Activated T-cell treated with anti-CD3 and anti-CD28 coated beads, Interleukin-2, amount 50 U/mL, for 24 hours (primary cell): Measurements from ENCODE around the gene DUS2.

Experiments
- DNase-seq: peaks from one replicate; pipeline ENCODE4 v3.0.0-alpha.2; 2020
- H3K27ac Mint-ChIP-seq: 2 replicates; pipeline ENCODE4 v1.8.0; 2020; ENCODE audit warnings: mild to moderate bottlenecking, mixed read lengths
- H3K27me3 Mint-ChIP-seq: 2 replicates; pipeline ENCODE4 v1.8.0; 2020; ENCODE audit warnings: mixed read lengths
- H3K36me3 Mint-ChIP-seq: 2 replicates; pipeline ENCODE4 v1.8.0; 2020; ENCODE audit warnings: low read depth, mixed read lengths
- H3K4me1 Mint-ChIP-seq: 2 replicates; pipeline ENCODE4 v1.8.0; 2020; ENCODE audit warnings: low read depth, mixed read lengths
- H3K4me3 Mint-ChIP-seq: 2 replicates; pipeline ENCODE4 v1.8.0; 2020; ENCODE audit warnings: mild to moderate bottlenecking, moderate library complexity, mixed read lengths
- H3K9me3 Mint-ChIP-seq: 2 replicates; pipeline ENCODE4 v1.8.0; 2020; ENCODE audit warnings: mixed read lengths

DUS2 gene

DNA sequence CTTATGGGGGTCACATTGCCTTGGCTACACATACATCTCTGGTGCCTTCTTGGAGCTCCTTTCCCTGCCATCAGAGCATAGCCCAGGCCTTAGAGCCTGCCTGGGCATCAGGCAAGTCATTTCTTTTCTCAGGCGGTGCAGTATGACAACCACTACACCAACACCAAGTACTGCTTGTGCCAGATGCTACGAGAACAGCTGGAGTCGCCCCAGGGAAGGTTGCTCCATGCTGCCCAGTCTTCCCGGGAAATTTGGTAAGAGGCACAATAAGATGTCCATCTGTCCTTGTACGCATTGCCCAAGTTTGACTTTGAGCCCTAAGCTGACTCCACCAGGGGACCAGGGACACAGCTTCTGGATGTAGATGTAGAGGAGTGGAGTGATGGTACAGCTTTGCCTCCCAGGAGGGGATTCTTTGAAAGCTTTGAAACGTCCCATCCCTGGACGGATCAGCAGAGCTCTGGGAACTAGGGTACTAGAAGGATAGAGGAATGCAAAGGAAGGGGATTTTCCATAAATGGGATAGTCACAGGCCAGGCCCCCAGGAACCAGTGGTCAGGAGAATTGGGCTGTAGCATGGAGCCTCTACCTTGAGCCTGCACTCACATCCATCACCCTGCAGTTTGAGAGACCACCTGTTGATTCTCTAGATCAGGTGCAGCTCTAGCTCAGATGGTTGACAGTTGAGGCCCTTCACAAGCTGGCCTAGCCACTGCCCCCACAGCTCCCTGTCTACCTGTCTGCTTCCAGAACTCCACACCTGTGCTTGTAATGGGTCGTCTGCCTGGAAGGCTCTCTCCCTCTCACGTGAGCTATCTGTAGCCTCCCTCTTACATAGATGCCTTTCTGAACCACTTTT, 51.0 kb downstream of the DUS2 start:
- H3K9me3 Mint-ChIP-seq, result no peaks in the 10 kb centered on the region
- H3K4me1 Mint-ChIP-seq, result peaks cover 83% of the 10 kb centered on the region
- peaks cover 93% of the 10 kb centered on the region for H3K36me3 Mint-ChIP-seq
- peak overlapping the region; percentile 85 for H3K27ac Mint-ChIP-seq
- no peak for DNase-seq
- H3K27me3 Mint-ChIP-seq, result no peaks in the 10 kb centered on the region
- no peak overlapping the region for H3K4me3 Mint-ChIP-seq

DNA sequence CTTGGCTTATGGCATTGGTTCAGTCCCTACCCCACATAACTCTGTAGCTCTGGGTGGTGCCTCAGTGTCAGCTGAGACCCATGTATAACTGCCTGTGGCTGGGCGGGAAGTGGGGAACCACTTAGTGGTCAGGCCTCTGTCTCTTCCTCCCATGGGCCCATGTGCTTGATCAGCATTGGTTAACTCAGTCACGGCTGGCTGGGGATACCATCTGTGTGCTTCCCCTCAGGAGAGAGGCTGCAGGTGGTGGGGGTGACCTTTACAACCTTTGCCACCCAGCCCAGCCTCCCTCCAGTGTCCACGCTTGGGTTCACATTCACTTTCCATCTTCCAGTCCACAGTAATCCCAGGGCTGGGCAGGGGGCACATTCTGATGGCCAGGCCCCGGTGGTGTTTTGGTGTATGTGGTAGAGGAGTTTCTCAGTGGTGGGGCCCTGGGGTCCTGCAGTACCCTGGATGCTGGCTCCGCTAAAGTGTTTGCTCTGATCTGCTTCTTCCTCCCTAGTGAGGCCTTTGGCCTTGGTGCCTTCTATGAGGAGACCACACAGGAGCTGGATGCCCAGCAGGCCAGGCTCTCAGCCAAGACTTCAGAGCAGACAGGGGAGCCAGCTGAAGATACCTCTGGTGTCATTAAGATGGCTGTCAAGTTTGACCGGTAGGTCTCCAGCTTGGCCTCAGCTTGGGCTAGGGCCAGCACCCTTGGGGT, 51.9 kb downstream of the DUS2 start:
- no peak overlapping the region for H3K4me3 Mint-ChIP-seq
- peak; percentile 60 for DNase-seq
- peak overlapping the region; percentile 85 for H3K27ac Mint-ChIP-seq
- peaks cover 93% of the 10 kb centered on the region for H3K36me3 Mint-ChIP-seq
- no peaks in the 10 kb centered on the region for H3K9me3 Mint-ChIP-seq
- H3K4me1 Mint-ChIP-seq, result peaks cover 83% of the 10 kb centered on the region
- H3K27me3 Mint-ChIP-seq, result no peaks in the 10 kb centered on the region

DNA sequence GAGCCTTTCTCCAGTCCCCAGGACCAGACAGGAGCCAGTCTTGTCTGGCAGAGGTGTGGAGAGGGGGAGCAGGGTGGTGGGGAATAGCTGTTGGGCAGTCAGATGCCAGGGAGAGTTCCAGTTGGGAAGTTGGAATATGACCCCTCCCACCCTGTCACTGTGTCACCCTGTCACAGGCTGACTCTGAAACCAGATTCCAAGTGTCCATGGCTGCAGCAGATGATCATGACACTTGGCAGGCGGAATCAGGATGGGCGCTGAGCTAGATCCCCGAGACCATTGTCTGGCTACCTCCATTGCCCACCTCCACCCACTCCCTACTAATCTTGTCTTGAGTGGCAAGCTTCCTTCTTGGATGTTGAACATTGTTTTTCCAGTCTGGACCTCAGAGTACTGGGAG, 52.9 kb downstream of the DUS2 start:
- Mint-ChIP-seq H3K4me3 (no peak overlapping the region), H3K36me3 (peaks cover 86% of the 10 kb centered on the region)

DNA sequence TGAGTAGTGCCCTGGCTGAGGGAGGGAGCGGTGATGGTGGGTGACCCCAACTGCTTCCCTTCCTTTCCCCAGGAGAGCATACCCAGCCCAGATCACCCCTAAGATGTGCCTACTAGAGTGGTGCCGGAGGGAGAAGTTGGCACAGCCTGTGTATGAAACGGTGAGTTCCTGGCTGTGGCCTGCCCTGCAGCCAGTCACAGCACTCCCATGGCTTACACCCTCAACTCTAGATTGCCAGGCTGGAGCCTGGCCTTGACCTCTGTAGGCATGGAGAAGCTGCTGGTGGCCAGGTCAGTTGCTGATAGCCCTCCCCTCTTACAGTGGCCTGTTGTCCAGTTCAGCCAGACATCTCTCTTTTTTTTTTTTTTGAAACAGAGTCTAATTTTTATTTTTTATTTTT, 53.5 kb downstream of the DUS2 start:
- peaks cover 85% of the 10 kb centered on the region for H3K36me3 Mint-ChIP-seq

More for the DNA sequence above, 52.9 kb downstream of the DUS2 start:
- H3K9me3 Mint-ChIP-seq, result no peaks in the 10 kb centered on the region
- no peak for DNase-seq
- H3K27ac Mint-ChIP-seq, result peak overlapping the region; percentile 71
- peaks cover 82% of the 10 kb centered on the region for H3K4me1 Mint-ChIP-seq
- no peaks in the 10 kb centered on the region for H3K27me3 Mint-ChIP-seq

DNA sequence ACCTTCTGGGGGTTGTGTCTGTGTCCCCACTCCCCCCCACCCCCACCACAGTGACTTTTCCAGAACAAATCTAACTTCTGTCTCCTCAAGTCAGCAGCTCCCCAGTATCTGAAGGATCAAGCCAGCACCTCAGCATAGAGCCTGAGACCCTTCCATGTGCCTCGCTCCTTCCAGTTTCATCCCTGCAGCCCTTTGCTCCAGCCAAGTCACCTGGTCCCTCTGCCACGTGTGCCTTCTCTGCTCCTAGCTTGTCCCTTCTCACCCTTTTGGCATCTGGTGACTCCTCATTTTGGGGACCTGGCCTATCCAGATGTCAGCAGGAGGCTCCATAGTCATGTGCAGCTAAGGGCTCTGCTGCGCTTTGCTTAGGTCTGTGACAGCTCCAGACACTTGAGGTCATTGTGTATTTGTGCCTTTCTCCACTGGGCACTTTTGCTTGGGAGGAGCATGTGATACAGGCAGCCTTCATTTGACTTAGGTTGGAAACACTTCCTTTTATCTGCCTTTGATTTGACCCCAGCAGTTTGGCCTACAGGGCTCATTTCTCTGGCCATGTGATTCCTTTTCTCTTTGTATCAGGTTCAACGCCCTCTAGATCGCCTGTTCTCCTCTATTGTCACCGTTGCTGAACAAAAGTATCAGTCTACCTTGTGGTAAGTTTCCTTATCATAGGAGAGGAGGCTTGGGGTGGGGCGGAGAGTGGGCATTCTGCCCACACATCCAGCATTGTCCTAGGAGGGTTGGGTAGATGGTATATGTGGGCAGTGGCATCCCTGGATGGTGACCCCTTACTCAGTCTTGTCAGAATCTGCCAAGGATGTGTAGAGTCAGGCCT, 55.0 kb downstream of the DUS2 start:
- H3K27ac Mint-ChIP-seq, result peak overlapping the region; percentile 97
- no peaks in the 10 kb centered on the region for H3K9me3 Mint-ChIP-seq
- H3K4me1 Mint-ChIP-seq, result peaks cover 84% of the 10 kb centered on the region
- H3K36me3 Mint-ChIP-seq, result peaks cover 70% of the 10 kb centered on the region
- no peak for DNase-seq
- no peaks in the 10 kb centered on the region for H3K27me3 Mint-ChIP-seq
- peak overlapping the region; percentile 72 for H3K4me3 Mint-ChIP-seq

More for the DNA sequence above, 53.5 kb downstream of the DUS2 start:
- Mint-ChIP-seq H3K4me1 (peaks cover 82% of the 10 kb centered on the region), H3K27me3 (no peaks in the 10 kb centered on the region), H3K27ac (peak overlapping the region; percentile 71), H3K4me3 (no peak overlapping the region), H3K9me3 (no peaks in the 10 kb centered on the region)
- DNase-seq, result no peak

DNA sequence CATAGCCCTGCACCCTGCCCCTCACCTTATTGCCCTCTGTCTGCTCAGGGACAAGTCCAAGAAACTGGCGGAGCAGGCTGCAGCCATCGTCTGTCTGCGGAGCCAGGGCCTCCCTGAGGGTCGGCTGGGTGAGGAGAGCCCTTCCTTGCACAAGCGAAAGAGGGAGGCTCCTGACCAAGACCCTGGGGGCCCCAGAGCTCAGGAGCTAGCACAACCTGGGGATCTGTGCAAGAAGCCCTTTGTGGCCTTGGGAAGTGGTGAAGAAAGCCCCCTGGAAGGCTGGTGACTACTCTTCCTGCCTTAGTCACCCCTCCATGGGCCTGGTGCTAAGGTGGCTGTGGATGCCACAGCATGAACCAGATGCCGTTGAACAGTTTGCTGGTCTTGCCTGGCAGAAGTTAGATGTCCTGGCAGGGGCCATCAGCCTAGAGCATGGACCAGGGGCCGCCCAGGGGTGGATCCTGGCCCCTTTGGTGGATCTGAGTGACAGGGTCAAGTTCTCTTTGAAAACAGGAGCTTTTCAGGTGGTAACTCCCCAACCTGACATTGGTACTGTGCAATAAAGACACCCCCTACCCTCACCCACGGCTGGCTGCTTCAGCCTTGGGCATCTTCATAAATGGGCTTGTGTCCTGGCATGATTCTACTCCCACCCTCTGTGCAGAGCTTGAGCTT, 55.8 kb downstream of the DUS2 start:
- no peaks in the 10 kb centered on the region for H3K9me3 Mint-ChIP-seq
- H3K36me3 Mint-ChIP-seq, result peaks cover 71% of the 10 kb centered on the region
- peaks cover 88% of the 10 kb centered on the region for H3K4me1 Mint-ChIP-seq
- H3K27ac Mint-ChIP-seq, result peak overlapping the region; percentile 97
- no peaks in the 10 kb centered on the region for H3K27me3 Mint-ChIP-seq
- H3K4me3 Mint-ChIP-seq, result peak overlapping the region; percentile 72
- no peak for DNase-seq

DNA sequence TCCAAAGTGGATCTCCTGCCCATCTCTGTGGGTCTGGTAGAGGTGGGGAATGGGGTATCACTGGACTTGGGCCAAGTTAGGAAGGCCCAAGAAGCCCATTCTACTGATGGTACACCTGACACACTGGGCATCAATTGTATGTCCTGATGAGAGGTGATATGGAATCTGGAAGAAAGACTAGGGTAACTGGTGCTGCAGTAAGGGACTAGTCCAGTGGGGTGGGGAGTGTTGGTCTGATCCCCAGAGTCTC, 56.2 kb downstream of the DUS2 start:
- H3K27me3 Mint-ChIP-seq, result no peaks in the 10 kb centered on the region
- peaks cover 88% of the 10 kb centered on the region for H3K4me1 Mint-ChIP-seq
- peak overlapping the region; percentile 72 for H3K4me3 Mint-ChIP-seq
- H3K36me3 Mint-ChIP-seq, result peaks cover 71% of the 10 kb centered on the region
- H3K27ac Mint-ChIP-seq, result peak overlapping the region; percentile 97
- DNase-seq, result no peak
- H3K9me3 Mint-ChIP-seq, result no peaks in the 10 kb centered on the region

DNA sequence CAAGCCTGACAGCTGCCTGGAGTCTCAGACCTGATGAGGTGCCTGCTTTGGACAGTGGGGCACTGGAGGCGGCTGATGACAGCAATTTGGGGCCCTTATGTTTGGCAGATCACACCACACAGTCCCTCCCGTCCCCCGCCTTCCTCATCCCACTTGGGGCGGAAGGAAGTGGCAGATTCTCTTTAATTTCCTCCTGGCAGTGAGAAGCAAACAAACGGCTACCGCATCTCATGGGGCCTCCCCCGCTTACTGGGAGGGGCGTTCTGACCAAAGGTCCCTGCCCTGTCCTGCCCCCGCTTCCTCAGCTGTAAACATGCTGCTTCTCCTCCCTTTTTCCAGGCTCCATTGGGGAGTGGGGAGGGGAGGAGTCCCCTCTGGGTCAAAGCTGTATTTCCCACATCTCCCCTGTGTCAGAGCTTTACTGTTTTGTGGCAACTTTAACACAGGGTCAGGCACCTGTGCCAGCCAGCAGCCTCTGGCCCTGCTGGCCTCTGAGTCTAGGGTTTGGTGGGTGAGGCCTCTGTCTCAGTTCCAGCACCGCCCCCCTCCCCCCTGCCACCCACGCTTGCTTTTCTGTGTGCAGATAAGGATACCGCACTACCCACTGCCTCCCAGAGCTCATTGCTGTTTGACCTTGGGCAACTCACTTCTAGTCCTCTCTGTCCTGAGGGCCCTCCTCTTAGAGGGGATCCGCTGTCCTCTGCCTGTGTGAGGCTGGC, 56.7 kb downstream of the DUS2 start:
- Mint-ChIP-seq H3K27ac (peak overlapping the region; percentile 97), H3K27me3 (no peaks in the 10 kb centered on the region), H3K9me3 (no peaks in the 10 kb centered on the region), H3K4me1 (peaks cover 86% of the 10 kb centered on the region), H3K4me3 (peak overlapping the region; percentile 72), H3K36me3 (peaks cover 67% of the 10 kb centered on the region)
- DNase-seq, result peak; percentile 79

DNA sequence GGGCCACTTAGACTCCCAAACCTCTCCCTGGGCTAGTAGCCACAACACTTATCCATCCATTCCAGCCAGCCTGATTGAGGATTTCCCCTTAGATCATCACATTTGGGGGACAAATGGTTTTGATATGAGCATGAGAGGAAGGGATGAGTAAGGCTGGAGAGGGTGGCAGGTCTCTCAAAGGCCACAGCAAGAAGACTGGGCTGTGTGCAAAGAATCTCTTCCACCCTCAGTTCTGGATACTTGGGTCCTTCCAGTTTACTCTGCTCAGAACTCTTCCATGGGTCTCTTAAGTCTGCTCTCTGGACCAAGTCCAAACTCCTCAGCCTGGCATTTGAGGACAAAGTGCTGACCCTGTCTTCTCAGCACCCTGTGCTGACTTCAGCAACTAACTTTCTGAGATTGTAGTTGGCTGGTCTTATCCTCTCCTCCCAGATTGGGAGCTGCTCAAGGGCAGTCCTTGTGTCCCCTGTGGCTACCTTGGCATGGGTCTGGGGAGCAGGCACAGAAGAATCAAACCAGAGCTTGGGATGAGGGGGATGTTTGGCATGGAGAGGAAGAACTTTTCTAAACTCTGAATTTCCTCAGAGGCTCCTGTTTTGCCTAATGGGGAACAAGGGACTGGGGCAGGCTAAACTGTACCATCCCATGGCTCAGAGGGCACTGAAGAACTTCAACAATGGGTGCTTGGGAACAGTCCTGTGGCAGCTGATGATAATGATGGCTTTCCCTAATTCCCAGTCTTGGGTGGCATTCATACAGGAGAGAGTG, 59.0 kb downstream of the DUS2 start:
- Mint-ChIP-seq H3K4me1 (peaks cover 70% of the 10 kb centered on the region), H3K27me3 (no peaks in the 10 kb centered on the region), H3K36me3 (peaks cover 60% of the 10 kb centered on the region), H3K9me3 (no peaks in the 10 kb centered on the region), H3K4me3 (peak overlapping the region; percentile 46), H3K27ac (peak overlapping the region; percentile 97)
- DNase-seq, result no peak

DNA sequence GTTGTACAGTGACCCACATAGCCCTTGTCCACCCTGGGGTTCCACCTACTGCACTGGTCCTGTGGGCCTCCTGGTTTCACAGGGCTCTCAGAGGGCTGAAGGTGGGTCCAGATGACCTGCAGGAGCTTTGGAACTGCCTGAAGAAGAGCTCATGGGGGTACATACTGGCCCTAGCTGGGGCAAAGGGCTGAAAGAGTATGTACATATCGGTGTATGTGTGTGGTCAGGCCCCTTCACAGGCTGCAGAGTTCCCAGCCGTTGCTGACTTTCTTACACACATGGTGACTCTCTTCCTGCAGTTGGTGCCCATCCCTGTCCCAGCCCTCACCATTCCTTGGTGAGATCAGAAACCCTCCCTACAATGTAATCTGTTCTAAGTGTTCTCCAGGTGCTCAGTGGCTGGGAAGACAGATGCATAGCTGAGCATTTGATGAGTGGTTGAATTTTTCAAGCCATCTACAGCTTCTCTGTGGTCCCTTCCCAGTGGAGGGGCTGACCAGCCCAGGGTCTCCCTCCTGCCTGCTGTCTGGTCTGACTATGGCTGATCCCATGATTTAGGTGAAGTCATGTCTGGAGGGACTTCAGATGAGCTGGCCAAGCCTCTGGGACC, 59.6 kb downstream of the DUS2 start:
- H3K27me3 Mint-ChIP-seq, result no peaks in the 10 kb centered on the region
- peak overlapping the region; percentile 97 for H3K27ac Mint-ChIP-seq
- H3K36me3 Mint-ChIP-seq, result peaks cover 55% of the 10 kb centered on the region
- H3K9me3 Mint-ChIP-seq, result no peaks in the 10 kb centered on the region
- H3K4me1 Mint-ChIP-seq, result peaks cover 72% of the 10 kb centered on the region
- no peak overlapping the region for H3K4me3 Mint-ChIP-seq
- DNase-seq, result no peak

DNA sequence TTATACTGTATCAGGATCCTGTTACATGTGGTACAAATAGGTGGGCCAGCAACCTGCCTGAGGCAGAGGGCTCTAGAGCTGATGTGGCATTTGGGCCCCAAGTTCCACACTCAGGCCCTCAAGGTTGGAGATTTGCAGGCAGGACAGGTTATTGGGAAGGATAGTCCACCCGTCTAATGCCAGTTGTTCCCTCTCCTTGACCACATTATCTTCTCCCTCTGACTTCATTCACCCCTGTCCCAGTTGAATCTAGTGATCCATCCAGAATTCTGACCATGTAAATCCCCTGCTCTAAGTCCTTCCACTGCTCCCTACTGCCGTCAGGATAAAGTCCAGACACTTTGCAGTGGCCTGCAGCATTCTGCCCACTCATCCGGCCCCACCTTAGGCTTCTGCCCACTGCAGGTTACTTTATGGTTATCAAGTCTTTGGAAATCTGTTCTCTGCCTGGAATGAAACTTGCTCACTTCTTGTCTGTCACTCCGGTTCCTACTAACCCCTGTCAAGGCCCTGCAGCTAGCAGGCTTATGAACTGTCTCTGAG, 60.2 kb downstream of the DUS2 start:
- peaks cover 70% of the 10 kb centered on the region for H3K4me1 Mint-ChIP-seq
- peak overlapping the region; percentile 97 for H3K27ac Mint-ChIP-seq
- no peak overlapping the region for H3K4me3 Mint-ChIP-seq
- H3K27me3 Mint-ChIP-seq, result no peaks in the 10 kb centered on the region
- no peak for DNase-seq
- H3K9me3 Mint-ChIP-seq, result no peaks in the 10 kb centered on the region
- peaks cover 49% of the 10 kb centered on the region for H3K36me3 Mint-ChIP-seq

DNA sequence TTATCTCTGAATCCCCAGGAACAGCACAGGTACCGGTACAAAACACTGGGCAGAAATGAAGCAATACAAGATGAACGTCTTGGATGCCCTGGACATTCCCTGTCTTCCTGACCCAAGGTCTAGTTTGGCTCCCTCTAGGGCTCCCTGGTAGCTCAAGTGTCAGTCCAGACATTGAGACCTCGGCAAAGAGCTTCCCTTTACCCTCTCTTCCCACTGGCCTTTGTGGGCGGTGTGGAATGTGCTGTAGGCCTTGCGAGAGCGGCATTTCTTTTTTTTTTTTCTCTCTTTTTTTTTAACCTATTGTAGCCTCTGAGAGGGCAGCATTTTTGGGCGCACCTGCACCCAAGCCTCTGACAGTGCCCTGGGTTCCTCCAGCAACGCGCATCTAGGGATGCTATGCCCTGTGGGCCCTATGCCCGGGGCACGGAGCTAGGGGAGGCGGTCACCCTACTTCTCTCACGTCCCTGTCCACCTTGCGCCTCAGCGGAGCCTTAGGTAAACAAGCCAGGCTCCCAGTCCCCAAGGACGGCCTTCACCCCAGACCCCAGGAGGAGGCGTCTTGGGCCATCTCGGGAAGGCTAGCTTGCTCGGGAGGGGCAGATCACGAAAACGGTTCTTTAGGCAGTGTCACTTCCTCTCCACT, 60.9 kb downstream of the DUS2 start:
- peaks cover 43% of the 10 kb centered on the region for H3K36me3 Mint-ChIP-seq
- no peaks in the 10 kb centered on the region for H3K27me3 Mint-ChIP-seq
- H3K9me3 Mint-ChIP-seq, result no peaks in the 10 kb centered on the region
- peak overlapping the region; percentile 97 for H3K27ac Mint-ChIP-seq
- H3K4me3 Mint-ChIP-seq, result peak overlapping the region; percentile 80
- DNase-seq, result no peak
- H3K4me1 Mint-ChIP-seq, result peaks cover 69% of the 10 kb centered on the region
